Skeletal muscle tissue (tissue), 4 donors: Measurements from ENCODE around the gene HOXC11. TPM values are rescaled to one million over a fixed set of nuclear protein-coding genes. Genes with fewer than 3 reads are reported as not detected.

Experiments
- H3K27ac ChIP-seq: one replicate; pipeline ENCODE4 v1.7.0; 2013; ENCODE audit warnings: mild to moderate bottlenecking, low read depth, low read length, inconsistent platforms
- H3K27me3 ChIP-seq, 3 donors: one replicate each; pipeline ENCODE4 v1.7.0; 2013; ENCODE audit warnings: low read length in 3 of 3; ENCODE audit not compliant: control insufficient read depth in 3 of 3, insufficient read depth in 3 of 3
- H3K36me3 ChIP-seq, 3 donors: one replicate each; pipeline ENCODE4 v1.7.0; 2013; ENCODE audit warnings: low read length in 3 of 3; ENCODE audit not compliant: control insufficient read depth in 3 of 3, insufficient read depth in 3 of 3
- H3K4me1 ChIP-seq, 3 donors: one replicate each; pipeline ENCODE4 v1.7.0; 2013; ENCODE audit warnings: low read length in 3 of 3, mild to moderate bottlenecking in 3 of 3; ENCODE audit not compliant: control insufficient read depth in 3 of 3, insufficient read depth in 3 of 3
- H3K4me3 ChIP-seq, 3 donors: one replicate each; pipeline ENCODE4 v1.7.0; 2013; ENCODE audit warnings: low read length in 3 of 3
- H3K9ac ChIP-seq, 3 donors: one replicate each; pipeline ENCODE4 v1.7.0; 2013; ENCODE audit warnings: low read length in 3 of 3, mild to moderate bottlenecking in 3 of 3, moderate library complexity in 2 of 3, low read depth in 1 of 3
- H3K9me3 ChIP-seq, 3 donors: one replicate each; pipeline ENCODE4 v1.7.0; 2013; ENCODE audit warnings: low read length in 3 of 3; ENCODE audit not compliant: control insufficient read depth in 3 of 3
- total RNA-seq: library from RNA; depleted of rRNA; stranded (reverse); fragments of >200 nt; gene quantifications from one replicate; pipeline ENCODE4 v1.2.3, GENCODE V29; 2014
- donor health status: Osteomylitis.

HOXC11 gene
- 0.52 TPM for total RNA-seq

- Histone ChIP-seq H3K27me3 (peaks cover 58 to 91% (median 70%) of the 10 kb centered on the region in 3 donors), H3K4me3 (peak within 1 kb of the TSS; percentile 64 to 75 (median 75)), H3K36me3 (no peaks in the 10 kb centered on the region), H3K4me1 (peaks cover 7 to 24% (median 14%) of the 10 kb centered on the region in 3 donors), H3K9me3 (no peaks in the 10 kb centered on the region), H3K9ac (peak within 1 kb of the TSS; percentile 56 to 77 (median 65)), H3K27ac (peak within 1 kb of the TSS; percentile 65)
These were observed at the start of gene HOXC11 for GRCh38 chr12:53972722-53973235. Gene HOXC11, plus strand, starts transcription at chr12:53973126. Its CDS starts 116 bp downstream, at chr12:53973242.

- Histone ChIP-seq H3K4me3 (no peak overlapping the region), H3K27ac (no peak overlapping the region), H3K9ac (no peak overlapping the region), H3K27me3 (peaks cover 47 to 58% (median 49%) of the 10 kb centered on the region in 3 donors), H3K9me3 (no peaks in the 10 kb centered on the region), H3K36me3 (no peaks in the 10 kb centered on the region), H3K4me1 (no peaks in the 10 kb centered on the region)
These were observed 48.2 kb upstream of the HOXC11 start for GRCh38 chr12:53924521-53925405.

GRCh38 chr12:53927220-53928029 is 45.5 kb upstream of the HOXC11 start:
- H3K27ac ChIP-seq: no peak overlapping the region
- no peak overlapping the region for H3K9ac ChIP-seq
- H3K9me3 ChIP-seq: no peaks in the 10 kb centered on the region
- peaks cover 68 to 76% (median 71%) of the 10 kb centered on the region in 3 donors for H3K27me3 ChIP-seq
- no peaks in the 10 kb centered on the region for H3K36me3 ChIP-seq
- H3K4me3 ChIP-seq: no peak overlapping the region
- no peaks in the 10 kb centered on the region for H3K4me1 ChIP-seq

GRCh38 chr12:53928054-53928835 is 44.7 kb upstream of the HOXC11 start:
- Histone ChIP-seq H3K27me3 (peaks cover 72 to 79% (median 76%) of the 10 kb centered on the region in 3 donors), H3K36me3 (no peaks in the 10 kb centered on the region), H3K4me1 (no peaks in the 10 kb centered on the region), H3K9ac (no peak overlapping the region), H3K27ac (no peak overlapping the region), H3K4me3 (no peak overlapping the region), H3K9me3 (no peaks in the 10 kb centered on the region)

GRCh38 chr12:53929527-53929926 is 43.4 kb upstream of the HOXC11 start:
- H3K27me3 ChIP-seq: peaks cover 80 to 84% (median 83%) of the 10 kb centered on the region in 3 donors
- H3K27ac ChIP-seq: no peak overlapping the region
- H3K4me3 ChIP-seq: no peak overlapping the region
- H3K36me3 ChIP-seq: no peaks in the 10 kb centered on the region
- H3K9me3 ChIP-seq: no peaks in the 10 kb centered on the region
- H3K4me1 ChIP-seq: no peaks in the 10 kb centered on the region
- no peak overlapping the region for H3K9ac ChIP-seq

GRCh38 chr12:53930591-53931255 is 42.2 kb upstream of the HOXC11 start:
- Histone ChIP-seq H3K9ac (no peak overlapping the region), H3K36me3 (no peaks in the 10 kb centered on the region), H3K4me3 (no peak overlapping the region), H3K9me3 (no peaks in the 10 kb centered on the region), H3K27me3 (peaks cover 89 to 91% (median 90%) of the 10 kb centered on the region in 3 donors), H3K4me1 (no peaks in the 10 kb centered on the region), H3K27ac (no peak overlapping the region)

- Histone ChIP-seq H3K9ac (no peak overlapping the region), H3K4me1 (peaks cover 0 to under 1% (median 0%) of the 10 kb centered on the region in 3 donors), H3K9me3 (no peaks in the 10 kb centered on the region), H3K27ac (no peak overlapping the region), H3K36me3 (no peaks in the 10 kb centered on the region), H3K4me3 (no peak overlapping the region), H3K27me3 (peaks cover 90 to 93% (median 92%) of the 10 kb centered on the region in 3 donors)
These were observed 40.9 kb upstream of the HOXC11 start for GRCh38 chr12:53931844-53932581.

- H3K27ac ChIP-seq: no peak overlapping the region
- no peak overlapping the region for H3K9ac ChIP-seq
- H3K27me3 ChIP-seq: peaks cover 92 to 94% (median 93%) of the 10 kb centered on the region in 3 donors
- H3K36me3 ChIP-seq: no peaks in the 10 kb centered on the region
- peaks cover 2 to 8% (median 3%) of the 10 kb centered on the region in 3 donors for H3K4me1 ChIP-seq
- H3K9me3 ChIP-seq: no peaks in the 10 kb centered on the region
- H3K4me3 ChIP-seq: no peak overlapping the region
These were observed 40.0 kb upstream of the HOXC11 start for GRCh38 chr12:53932915-53933314.
